Putamen (tissue), 1 donor: ENCODE results near the gene CORO2B.

Experiments
- DNase-seq: peaks from one replicate; pipeline ENCODE4 v3.0.0-alpha.2; 2016; ENCODE audit warnings: low spot score

Gene CORO2B

DNA sequence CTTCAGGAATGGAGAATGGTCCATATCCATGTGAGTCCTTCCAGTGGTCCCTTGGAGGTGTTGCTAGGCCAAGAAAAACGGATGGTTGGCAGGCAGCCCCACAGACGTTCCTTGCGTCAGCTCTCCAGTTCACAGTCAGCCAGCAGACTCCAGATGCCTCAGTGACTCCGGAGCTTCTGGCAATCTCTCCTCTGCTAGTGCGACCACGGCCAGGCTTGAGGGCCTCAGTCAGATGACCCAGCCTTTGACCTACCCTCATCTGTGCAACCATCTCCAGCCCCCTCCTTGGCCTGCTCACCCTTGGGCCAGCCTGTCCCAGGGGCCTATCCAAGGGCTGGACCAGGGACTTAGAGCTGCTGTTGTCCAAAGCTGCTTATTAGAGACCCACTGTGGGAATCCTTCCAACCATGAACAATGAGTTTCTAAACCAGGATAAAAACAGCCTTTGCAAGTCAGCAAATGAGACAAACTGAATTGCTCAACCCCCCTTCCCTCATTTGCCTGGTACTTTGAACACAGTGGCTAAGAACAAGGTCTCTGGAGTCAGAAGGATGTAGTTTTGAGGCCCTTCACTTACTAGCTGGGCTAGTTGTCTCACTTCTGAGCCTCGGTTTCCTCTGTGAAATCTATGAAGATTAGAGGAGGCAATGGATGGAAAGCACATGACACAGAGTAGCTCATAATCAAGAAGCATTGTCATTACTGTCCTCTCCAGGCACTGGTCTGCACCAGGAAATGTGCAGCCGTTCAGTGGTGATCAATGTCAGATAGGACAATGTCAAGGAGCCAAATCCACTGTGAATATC is 197.1 kb downstream of the CORO2B start:
- DNase-seq: peak; percentile 68

DNA sequence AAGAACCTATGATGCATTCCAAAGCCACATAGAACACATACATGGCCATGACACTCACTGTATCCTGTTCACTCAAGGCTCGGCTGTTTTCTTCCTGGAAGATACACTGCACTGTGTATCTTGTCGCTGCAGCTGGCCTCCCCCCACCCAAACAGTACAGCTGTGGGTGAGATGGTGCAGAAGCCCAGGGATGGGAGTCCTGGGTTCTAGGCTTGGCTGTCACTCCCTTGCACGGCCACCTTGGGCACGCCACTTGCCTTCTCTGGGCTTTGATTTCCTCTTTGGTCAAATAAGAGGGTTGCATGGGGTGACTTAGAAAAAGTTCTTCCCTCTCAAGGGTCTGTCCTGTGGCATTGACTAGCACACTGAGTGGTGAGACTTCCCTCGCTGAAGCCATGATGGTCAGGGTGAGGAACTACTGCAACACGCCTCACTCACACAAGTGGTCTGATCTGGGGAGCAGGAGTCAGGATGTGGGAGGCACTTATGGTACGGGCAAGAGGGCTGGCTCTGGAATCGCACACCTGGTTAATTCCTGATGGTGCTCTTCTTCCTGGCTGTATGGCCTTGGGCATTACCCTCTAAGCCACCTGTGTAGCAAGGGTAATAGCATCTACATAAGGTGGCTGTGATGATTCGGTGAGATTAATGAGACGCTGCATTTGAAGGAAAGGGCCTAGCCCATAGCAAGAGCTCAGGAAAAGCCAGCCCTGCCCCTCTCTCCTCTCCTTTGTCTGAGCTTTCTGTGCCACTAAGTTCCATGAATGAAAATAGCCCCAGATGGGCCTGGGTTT is 197.9 kb downstream of the CORO2B start:
- no peak for DNase-seq
